K562 (cell line): ENCODE data around the gene MIDN. TPM values are rescaled to one million over a fixed set of nuclear protein-coding genes. Genes with fewer than 3 reads are reported as not detected.

Experiments used
- BACH1 ChIP-seq: fragments of 200-800 bp; sonication (Bioruptor generic); IDR thresholded peaks from 2 replicates; pipeline ENCODE4 v1.6.1; 2016; ENCODE audit warnings: missing genetic modification characterization, missing compliant biosample characterization
- DIDO1 ChIP-seq: fragments of 450-650 bp; IDR thresholded peaks from 2 replicates; pipeline ENCODE4 v1.6.1; 2016; ENCODE audit warnings: low read depth, missing biosample characterization, missing genetic modification characterization
- ESRRB ChIP-seq: fragments of 250-450 bp; sonication (Bioruptor Pico); IDR thresholded peaks from 2 replicates; pipeline ENCODE4 v1.5.0; 2020; ENCODE audit warnings: mild to moderate bottlenecking, moderate library complexity, borderline replicate concordance
- ETV5 ChIP-seq: sonication (generic); formaldehyde crosslinking; IDR thresholded peaks from 2 replicates; pipeline ENCODE4 v1.4.0; 2020; ENCODE audit warnings: low read depth, mild to moderate bottlenecking, missing genetic modification reagents
- FOXK2 ChIP-seq, 2 experiments: fragments of 450-650 bp; IDR thresholded peaks in 1 of 2; conservative IDR thresholded peaks in 1 of 2; 2 replicates each; pipeline ENCODE4 v1.6.1; 2016; ENCODE audit warnings: low read depth in 2 of 2, mild to moderate bottlenecking in 1 of 2
- HOXB6 ChIP-seq: fragments of 250-450 bp; sonication (Bioruptor Pico); IDR thresholded peaks from 2 replicates; pipeline ENCODE4 v1.5.1; 2022; ENCODE audit warnings: mild to moderate bottlenecking, borderline replicate concordance
- KDM2B ChIP-seq: fragments of 250-450 bp; sonication (Bioruptor Pico); IDR thresholded peaks from 2 replicates; pipeline ENCODE4 v1.8.0; 2021; ENCODE audit warnings: mild to moderate bottlenecking, moderate library complexity
- KDM5B ChIP-seq: fragments of 200-600 bp; sonication (generic); IDR thresholded peaks from 2 replicates; pipeline ENCODE4 v1.6.1; 2012; ENCODE audit warnings: low read depth, mild to moderate bottlenecking, moderate library complexity, low read length, control low read depth, inconsistent platforms; ENCODE audit not compliant: insufficient replicate concordance
- NFYB ChIP-seq: IDR thresholded peaks from 2 replicates; pipeline ENCODE4 v1.6.1; 2011; ENCODE audit warnings: mild to moderate bottlenecking, moderate library complexity; ENCODE audit not compliant: insufficient read length; ENCODE audit errors: extremely low read depth
- RAD21 ChIP-seq, 2 experiments: fragments of 250-450 bp in 1 of 2; fragments of 450-650 bp in 1 of 2; sonication (Bioruptor Pico) in 1 of 2; formaldehyde crosslinking in 1 of 2; IDR thresholded peaks in 1 of 2; conservative IDR thresholded peaks in 1 of 2; 2 replicates each; pipeline versions ENCODE4 v1.4.0 to v1.8.0; 2020 to 2022; ENCODE audit warnings: mild to moderate bottlenecking in 2 of 2, moderate library complexity in 1 of 2
- RBM22 ChIP-seq: fragments of 200-400 bp; formaldehyde crosslinking; IDR thresholded peaks from 2 replicates; pipeline ENCODE4 v1.6.1; 2018; ENCODE audit warnings: low read length, low read depth; ENCODE audit not compliant: poor library complexity, severe bottlenecking
- SUPT5H ChIP-seq: fragments of 450-650 bp; IDR thresholded peaks from 2 replicates; pipeline ENCODE4 v1.6.1; 2016
- TEAD1 ChIP-seq, 2 experiments: fragments of 450-650 bp in 1 of 2; sonication (generic) in 1 of 2; formaldehyde crosslinking; IDR thresholded peaks; 2 replicates each; pipeline versions ENCODE4 v1.4.0 to v1.8.0; 2020 to 2022; ENCODE audit warnings: mild to moderate bottlenecking in 2 of 2, missing genetic modification reagents in 1 of 2
- ZBTB33 ChIP-seq: sonication (generic); formaldehyde crosslinking; IDR thresholded peaks from 2 replicates; pipeline ENCODE4 v1.8.1; 2023; ENCODE audit warnings: mild to moderate bottlenecking, missing genetic modification reagents
- ZNF395 ChIP-seq: fragments of 200-800 bp; sonication (Bioruptor generic); IDR thresholded peaks from 2 replicates; pipeline ENCODE4 v1.6.1; 2017; ENCODE audit warnings: missing genetic modification characterization, missing compliant biosample characterization
- ZNF445 ChIP-seq: fragments of 250-450 bp; sonication (Bioruptor Pico); IDR thresholded peaks from 2 replicates; pipeline ENCODE4 v1.4.0; 2020; ENCODE audit warnings: low read depth, mild to moderate bottlenecking, moderate library complexity
- ZNF668 ChIP-seq: fragments of 250-450 bp; sonication (Bioruptor Pico); IDR thresholded peaks from 2 replicates; pipeline ENCODE4 v1.8.0; 2022; ENCODE audit warnings: mild to moderate bottlenecking, inconsistent platforms
- ZNF740 ChIP-seq, 3 experiments: fragments of 200-800 bp in 1 of 3; sonication (Bioruptor generic) in 1 of 3; sonication (generic) in 1 of 3; formaldehyde crosslinking in 1 of 3; IDR thresholded peaks; 2 replicates each; pipeline versions ENCODE4 v1.6.1 to v1.8.0; 2016 to 2022; ENCODE audit warnings: mild to moderate bottlenecking in 2 of 3, missing compliant biosample characterization in 2 of 3, missing genetic modification characterization in 2 of 3, missing genetic modification reagents in 1 of 3
- ZZZ3 ChIP-seq: fragments of 450-650 bp; IDR thresholded peaks from 2 replicates; pipeline ENCODE4 v1.6.1; 2016; ENCODE audit warnings: antibody characterized with exemption, mild to moderate bottlenecking, moderate library complexity
- polyA plus RNA-seq, 8 experiments: library from polyadenylated mRNA; depleted of rRNA in 4 of 8; stranded (reverse) in 5 of 8; unstranded in 3 of 8; fragments of >200 nt; fragmentation: Nextera tagmentation in 2 of 8; fragmentation: Illumina TruSeq in 1 of 8; extraction: Ambion mirVana in 2 of 8; extraction: Trizol in 1 of 8; gene quantifications; 2 replicates each; pipeline versions ENCODE4 v1.2.1 to v1.2.3, GENCODE V29; 2011 to 2014; ENCODE audit warnings: inconsistent platforms in 1 of 8, missing spikeins in 1 of 8
- total RNA-seq, 7 experiments: library from RNA; depleted of rRNA in 6 of 7; stranded (reverse); fragments of >200 nt in 6 of 7; fragmentation: Illumina TruSeq in 2 of 7; extraction: Trizol in 2 of 7; gene quantifications; 2 replicates each; pipeline versions ENCODE4 v1.2.1 to v1.2.3, GENCODE V29; 2011 to 2021; ENCODE audit warnings: low replicate concordance in 1 of 7
- TF ChIP-seq, protein P1 (sequence below): fragments of 450-650 bp; IDR thresholded peaks from 2 replicates; pipeline ENCODE4 v1.6.1; 2016; ENCODE audit warnings: low read depth, mild to moderate bottlenecking, moderate library complexity

The MIDN gene
- total and polyA plus RNA-seq, 9 of the 15 experiments (the other 6 are each of a cell fraction or from before 2014, with no cell fraction given): 0.17 to 120 (median 10.1) TPM

DNA sequence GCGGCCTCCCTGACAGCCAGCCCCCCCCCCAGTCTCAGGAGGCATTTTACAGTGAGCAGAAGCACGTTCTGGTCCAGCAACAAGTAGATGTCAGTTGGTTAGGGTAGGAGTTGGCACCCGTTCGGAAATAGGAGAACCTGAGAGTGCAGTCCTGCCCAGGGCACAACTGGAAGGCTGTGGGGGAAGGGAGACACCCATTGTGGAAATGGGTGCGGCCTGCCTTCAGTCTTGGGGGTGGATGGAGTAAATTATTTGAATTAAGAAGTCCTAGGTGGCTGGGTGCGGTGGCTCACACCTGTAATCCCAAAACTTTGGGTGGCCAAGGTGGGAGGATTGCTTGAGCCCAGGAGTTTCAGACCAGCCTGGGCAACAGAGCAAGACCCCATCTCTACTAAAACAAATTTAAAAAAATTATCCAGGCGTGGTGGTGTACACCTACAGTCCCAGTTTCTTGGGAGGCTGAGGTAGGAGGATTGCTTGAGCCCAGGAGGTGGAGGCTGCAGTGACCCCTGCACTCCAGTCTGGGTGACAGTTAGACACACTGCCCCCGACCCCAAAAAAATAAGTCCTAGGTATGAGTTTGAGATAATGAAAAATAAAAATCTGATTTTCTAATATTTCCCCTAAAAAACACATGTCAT is 21.9 kb downstream of the MIDN start (continued):
- TF ChIP-seq RBM22 (no peak), KDM2B (CRISPR knock-in tag) (no peak), TEAD1 (CRISPR knock-in tag; IDR thresholded peaks at IDR 0.05) (no peak), ZNF395 (CRISPR knock-in tag) (no peak), KDM5B (no peak), FOXK2 (conservative IDR thresholded peaks at IDR 0.05 in 1 of 2, IDR thresholded peaks at IDR 0.05 in 1 of 2; ENCODE audit: low read depth in 2 of 2) (no peak), RAD21 (CRISPR knock-in tag; conservative IDR thresholded peaks at IDR 0.05 in 1 of 2, IDR thresholded peaks at IDR 0.05 in 1 of 2) (no peak), ZNF445 (CRISPR knock-in tag) (no peak), ZZZ3 (no peak), SUPT5H (peak; percentile 63; the same call in 1 of the 2 replicates), ZNF740 (CRISPR knock-in tag; IDR thresholded peaks at IDR 0.05) (peak; percentile 96), ZNF740 (tag; IDR thresholded peaks at IDR 0.05) (peak in 1 of 2 experiments; percentile 60; a peak in 2 of 4 replicates), ZBTB33 (CRISPR knock-in tag) (no peak), ESRRB (no peak), ZNF668 (CRISPR knock-in tag) (no peak), BACH1 (tag) (no peak), HOXB6 (no peak), DIDO1 (tag) (no peak), NFYB (no peak), ETV5 (no peak)
- TF ChIP-seq, protein P1, sequence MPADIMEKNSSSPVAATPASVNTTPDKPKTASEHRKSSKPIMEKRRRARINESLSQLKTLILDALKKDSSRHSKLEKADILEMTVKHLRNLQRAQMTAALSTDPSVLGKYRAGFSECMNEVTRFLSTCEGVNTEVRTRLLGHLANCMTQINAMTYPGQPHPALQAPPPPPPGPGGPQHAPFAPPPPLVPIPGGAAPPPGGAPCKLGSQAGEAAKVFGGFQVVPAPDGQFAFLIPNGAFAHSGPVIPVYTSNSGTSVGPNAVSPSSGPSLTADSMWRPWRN: no peak
